ENCODE measurements around the gene ENPP3. TPM values are rescaled to one million over a fixed set of nuclear protein-coding genes. Genes with fewer than 3 reads are reported as not detected.

ENPP3 gene
- total RNA-seq, 1 donor from 2014 or later = 2.3 TPM

GRCh38 chr6:131762984-131763383 is 125.9 kb downstream of the ENPP3 start:
- H3K36me3 Mint-ChIP-seq (ENCODE audit: low read depth) = no peaks in the 10 kb centered on the region
- H3K9me3 Mint-ChIP-seq = no peaks in the 10 kb centered on the region
- no peak overlapping the region for H3K27ac Mint-ChIP-seq
- DNase-seq = no peak
- H3K4me1 Mint-ChIP-seq = no peaks in the 10 kb centered on the region
- intact Hi-C loops (cut with micrococcal nuclease) = no loop called here
- H3K4me3 Mint-ChIP-seq = no peak overlapping the region
- H3K27me3 Mint-ChIP-seq = peaks cover 11% of the 10 kb centered on the region

GRCh38 chr6:131763749-131764148 is 126.6 kb downstream of the ENPP3 start:
- Mint-ChIP-seq H3K4me3 (no peak overlapping the region), H3K27ac (no peak overlapping the region), H3K27me3 (peaks cover 8% of the 10 kb centered on the region), H3K4me1 (no peaks in the 10 kb centered on the region), H3K36me3 (ENCODE audit: low read depth) (no peaks in the 10 kb centered on the region), H3K9me3 (no peaks in the 10 kb centered on the region)
- intact Hi-C loops (cut with micrococcal nuclease) = no loop called here
- no peak for DNase-seq

DNA sequence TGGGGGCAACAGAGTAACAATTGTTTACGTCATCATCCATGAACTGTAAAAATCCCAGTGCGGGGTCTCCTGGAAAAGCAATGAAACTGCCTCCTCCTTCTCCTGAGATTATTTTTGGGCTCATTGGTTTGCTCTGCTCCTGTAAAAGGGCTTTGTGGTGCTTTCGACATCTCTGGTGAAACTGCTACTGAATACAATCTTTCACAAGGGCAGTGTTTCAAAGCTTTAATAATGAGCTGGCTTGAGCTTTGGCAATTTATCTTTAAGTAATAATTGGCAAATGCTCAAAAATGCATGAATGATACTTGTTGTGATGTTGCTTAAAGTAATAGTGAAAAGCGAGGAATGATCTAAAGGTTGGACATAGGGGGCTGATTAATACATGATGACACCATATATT is 127.2 kb downstream of the ENPP3 start:
- H3K27ac Mint-ChIP-seq = no peak overlapping the region
- no peaks in the 10 kb centered on the region for H3K36me3 Mint-ChIP-seq (ENCODE audit: low read depth)
- no peaks in the 10 kb centered on the region for H3K4me1 Mint-ChIP-seq
- DNase-seq = peak; percentile 7
- H3K9me3 Mint-ChIP-seq = no peaks in the 10 kb centered on the region
- H3K27me3 Mint-ChIP-seq = peaks cover 8% of the 10 kb centered on the region
- intact Hi-C loops (cut with micrococcal nuclease) = no loop called here
- H3K4me3 Mint-ChIP-seq = no peak overlapping the region

DNA sequence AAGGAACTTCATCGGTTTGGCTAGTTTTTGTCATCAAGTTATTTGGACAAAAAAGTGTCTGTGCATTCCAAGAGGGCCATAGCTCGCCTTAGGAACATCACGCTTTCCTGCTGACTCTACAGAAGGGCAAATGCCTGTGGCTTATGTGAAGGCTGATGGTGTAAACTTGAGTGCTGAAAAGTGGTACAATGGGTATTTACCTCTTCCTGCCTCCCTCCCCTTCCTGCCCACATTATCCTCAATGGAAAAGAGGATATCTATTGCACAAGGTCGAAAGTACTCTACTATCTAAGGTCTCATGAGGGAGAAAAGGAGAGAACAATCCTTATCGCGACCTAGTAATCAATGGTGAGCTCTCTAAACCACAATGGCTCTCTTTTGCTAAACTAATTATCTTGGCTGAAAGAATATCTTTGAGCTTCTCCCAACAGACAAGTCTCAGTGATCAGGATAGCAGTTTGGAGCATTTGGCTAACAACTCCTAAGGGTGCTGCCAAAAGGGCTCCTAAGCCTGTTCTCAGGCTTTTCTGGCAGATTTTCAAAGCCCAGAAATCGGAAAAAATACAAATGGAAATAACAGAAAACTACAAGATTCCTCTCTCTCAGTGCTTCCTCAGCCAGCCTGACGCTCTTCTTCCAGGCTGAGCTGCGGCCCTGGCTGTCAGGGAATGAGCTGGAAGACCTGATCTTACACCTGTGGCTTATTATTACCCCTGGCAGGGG is 128.1 kb downstream of the ENPP3 start:
- no peak overlapping the region for H3K27ac Mint-ChIP-seq
- H3K4me3 Mint-ChIP-seq = no peak overlapping the region
- intact Hi-C loops (cut with micrococcal nuclease) = no loop called here
- no peaks in the 10 kb centered on the region for H3K9me3 Mint-ChIP-seq
- no peaks in the 10 kb centered on the region for H3K4me1 Mint-ChIP-seq
- no peaks in the 10 kb centered on the region for H3K36me3 Mint-ChIP-seq (ENCODE audit: low read depth)
- peaks cover 5% of the 10 kb centered on the region for H3K27me3 Mint-ChIP-seq
- peak; percentile 40 for DNase-seq

DNA sequence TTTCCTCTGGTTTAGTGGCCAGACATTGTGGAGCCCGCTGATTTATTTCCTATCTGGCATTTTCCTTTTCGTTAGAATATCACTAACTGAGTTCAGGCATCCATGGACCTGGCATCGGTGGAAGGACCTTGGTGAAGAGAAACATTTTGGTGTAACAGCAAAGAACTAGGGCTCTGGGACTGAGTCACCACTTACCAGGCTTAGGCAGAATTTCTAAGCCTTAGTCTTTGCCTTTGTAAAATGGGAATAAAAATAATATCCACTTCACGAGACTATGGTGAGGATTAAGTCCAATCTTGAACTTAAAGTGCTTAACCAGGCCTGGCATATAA is 128.7 kb downstream of the ENPP3 start:
- no peaks in the 10 kb centered on the region for H3K4me1 Mint-ChIP-seq
- H3K36me3 Mint-ChIP-seq (ENCODE audit: low read depth) = no peaks in the 10 kb centered on the region
- no peak overlapping the region for H3K27ac Mint-ChIP-seq
- intact Hi-C loops (cut with micrococcal nuclease) = no loop called here
- H3K4me3 Mint-ChIP-seq = no peak overlapping the region
- no peak for DNase-seq
- no peaks in the 10 kb centered on the region for H3K9me3 Mint-ChIP-seq
- H3K27me3 Mint-ChIP-seq = peaks cover 5% of the 10 kb centered on the region

DNA sequence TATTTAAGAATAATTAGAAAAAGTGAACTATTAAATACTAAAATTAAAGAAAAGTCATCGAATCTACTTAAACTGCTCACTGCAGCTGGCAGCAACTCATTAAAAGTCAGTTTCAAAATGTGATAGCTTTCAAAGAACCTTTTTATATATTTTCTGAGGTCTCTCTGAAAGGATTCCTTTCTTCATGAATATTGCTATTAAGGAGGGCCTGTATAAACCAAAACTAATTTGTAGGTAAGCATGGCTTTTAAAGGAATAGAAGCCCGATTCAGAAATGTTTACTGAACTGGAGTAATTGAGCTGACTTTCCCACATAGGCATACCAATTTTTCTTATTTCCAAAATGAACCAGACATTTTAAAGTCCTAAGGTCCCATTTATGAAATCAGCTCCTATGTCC is 129.5 kb downstream of the ENPP3 start:
- H3K27ac Mint-ChIP-seq = no peak overlapping the region
- intact Hi-C loops (cut with micrococcal nuclease) = no loop called here

DNA sequence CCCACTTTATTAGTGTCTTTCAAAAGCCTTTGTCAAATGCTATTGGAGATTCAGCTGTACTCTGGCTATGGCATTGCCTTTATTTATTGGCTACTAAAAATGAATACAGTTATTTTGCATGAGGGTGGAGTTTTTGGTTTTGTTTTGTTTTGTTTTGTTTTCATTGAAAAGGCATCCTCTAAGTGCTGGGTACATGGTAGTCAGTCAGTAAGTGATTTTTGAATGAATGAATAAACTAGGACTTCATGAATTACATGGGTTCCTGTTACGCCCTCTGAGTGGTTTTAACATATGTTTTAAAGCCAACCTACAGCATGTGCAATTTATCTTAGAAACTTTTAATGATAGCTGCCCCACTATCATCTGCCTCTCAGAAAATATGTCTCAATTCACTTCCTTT is 131.9 kb downstream of the ENPP3 start:
- no peaks in the 10 kb centered on the region for H3K36me3 Mint-ChIP-seq (ENCODE audit: low read depth)
- no peak overlapping the region for H3K4me3 Mint-ChIP-seq
- no peaks in the 10 kb centered on the region for H3K9me3 Mint-ChIP-seq
- DNase-seq = no peak
- peaks cover 5% of the 10 kb centered on the region for H3K27me3 Mint-ChIP-seq
- no peaks in the 10 kb centered on the region for H3K4me1 Mint-ChIP-seq
- no peak overlapping the region for H3K27ac Mint-ChIP-seq
- intact Hi-C loops (cut with micrococcal nuclease) = no loop called here

More for the DNA sequence above, 129.5 kb downstream of the ENPP3 start:
- no peaks in the 10 kb centered on the region for H3K9me3 Mint-ChIP-seq
- no peak overlapping the region for H3K4me3 Mint-ChIP-seq
- H3K4me1 Mint-ChIP-seq = no peaks in the 10 kb centered on the region
- no peaks in the 10 kb centered on the region for H3K36me3 Mint-ChIP-seq (ENCODE audit: low read depth)
- peaks cover 8% of the 10 kb centered on the region for H3K27me3 Mint-ChIP-seq
- DNase-seq = peak; percentile 6

DNA sequence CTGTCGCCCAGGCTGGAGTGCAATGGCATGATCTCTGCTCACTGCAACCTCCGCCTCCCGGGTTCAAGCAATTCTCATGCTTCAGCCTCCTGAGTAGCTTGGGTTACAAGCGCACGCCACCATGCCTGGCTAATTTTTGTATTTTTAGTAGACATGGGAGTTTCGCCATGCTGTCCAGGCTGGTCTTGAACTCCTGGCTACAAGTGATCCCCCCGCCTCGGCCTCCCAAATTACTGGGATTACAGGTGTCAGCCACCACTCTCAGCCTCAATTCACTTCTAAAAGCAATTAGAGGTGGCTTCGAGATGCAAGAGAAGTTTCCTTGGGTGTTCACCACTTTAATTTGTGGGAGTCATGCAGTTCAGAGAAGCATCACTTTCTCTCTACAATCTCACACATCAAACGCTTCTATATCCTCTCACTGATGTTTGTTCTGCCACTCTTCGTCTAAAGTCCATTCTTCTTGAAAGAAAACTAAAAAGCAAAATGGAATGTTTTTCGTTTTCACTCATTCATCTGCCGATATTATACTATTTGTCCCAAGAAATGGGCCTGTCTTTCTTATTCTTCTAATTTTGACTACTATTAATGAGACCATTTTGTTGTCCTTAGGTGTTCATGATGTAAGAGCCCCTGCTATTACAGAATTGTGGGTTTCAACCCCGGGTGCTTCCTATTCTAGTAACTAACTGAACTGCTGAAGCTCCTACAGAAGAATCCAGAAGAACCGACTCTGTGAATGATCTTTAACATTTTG is 132.5 kb downstream of the ENPP3 start:
- H3K4me1 Mint-ChIP-seq = no peaks in the 10 kb centered on the region
- no peaks in the 10 kb centered on the region for H3K36me3 Mint-ChIP-seq (ENCODE audit: low read depth)
- H3K27ac Mint-ChIP-seq = no peak overlapping the region
- intact Hi-C loops (cut with micrococcal nuclease) = no loop called here
- no peak for DNase-seq
- no peak overlapping the region for H3K4me3 Mint-ChIP-seq
- H3K9me3 Mint-ChIP-seq = no peaks in the 10 kb centered on the region
- peaks cover 5% of the 10 kb centered on the region for H3K27me3 Mint-ChIP-seq

DNA sequence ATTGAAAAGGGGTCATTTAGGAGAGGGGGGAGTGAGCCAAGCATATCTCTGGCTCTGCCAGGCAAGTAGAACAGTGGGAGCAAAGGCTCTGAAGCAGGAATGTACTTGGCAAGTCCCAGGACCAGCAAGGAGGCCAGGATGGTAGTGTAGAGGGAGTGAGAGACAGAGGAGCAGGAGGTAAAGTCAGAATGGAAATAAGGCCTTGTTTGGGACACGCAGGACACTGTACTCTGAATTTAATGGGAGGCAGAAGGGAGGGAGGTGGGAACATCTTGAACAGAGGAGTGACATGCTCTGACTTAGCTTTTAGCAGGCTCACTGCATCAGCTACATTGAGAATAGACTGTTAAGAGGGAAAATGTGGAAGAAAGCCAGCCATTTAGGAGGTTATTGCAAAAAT is 133.7 kb downstream of the ENPP3 start:
- Mint-ChIP-seq H3K9me3 (no peaks in the 10 kb centered on the region), H3K27me3 (peaks cover 7% of the 10 kb centered on the region), H3K36me3 (ENCODE audit: low read depth) (no peaks in the 10 kb centered on the region), H3K4me3 (no peak overlapping the region), H3K27ac (no peak overlapping the region), H3K4me1 (no peaks in the 10 kb centered on the region)
- no peak for DNase-seq
- intact Hi-C loops (cut with micrococcal nuclease) = no loop called here

GRCh38 chr6:131773284-131773950 is 136.3 kb downstream of the ENPP3 start:
- intact Hi-C loops (cut with micrococcal nuclease) = no loop called here
- no peak overlapping the region for H3K4me3 Mint-ChIP-seq
- H3K27me3 Mint-ChIP-seq = peaks cover 7% of the 10 kb centered on the region
- H3K4me1 Mint-ChIP-seq = no peaks in the 10 kb centered on the region
- no peaks in the 10 kb centered on the region for H3K36me3 Mint-ChIP-seq (ENCODE audit: low read depth)
- no peaks in the 10 kb centered on the region for H3K9me3 Mint-ChIP-seq
- no peak overlapping the region for H3K27ac Mint-ChIP-seq
- DNase-seq = no peak

DNA sequence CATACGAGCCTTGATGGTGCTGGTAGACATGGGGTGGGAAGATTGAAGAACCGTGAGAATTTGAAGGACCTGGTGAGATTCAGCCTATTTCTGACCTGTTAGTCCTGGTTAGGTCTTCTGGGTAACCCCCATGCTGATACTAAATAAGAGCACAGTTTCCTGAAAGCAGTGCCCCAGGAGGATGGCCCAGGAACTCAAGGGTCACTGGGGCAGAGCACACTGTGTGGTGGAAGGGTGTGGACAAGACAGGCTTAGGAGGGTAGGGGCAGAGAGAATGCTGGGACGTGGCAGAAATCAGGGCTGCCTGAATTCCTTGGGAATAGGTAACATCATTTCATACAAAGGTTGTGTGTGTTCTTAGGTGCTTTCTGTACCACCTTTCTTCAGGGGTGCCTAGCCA is 138.8 kb downstream of the ENPP3 start:
- Mint-ChIP-seq H3K36me3 (ENCODE audit: low read depth) (no peaks in the 10 kb centered on the region), H3K9me3 (no peaks in the 10 kb centered on the region), H3K4me1 (no peaks in the 10 kb centered on the region), H3K27me3 (peaks cover 4% of the 10 kb centered on the region), H3K4me3 (no peak overlapping the region), H3K27ac (no peak overlapping the region)
- intact Hi-C loops (cut with micrococcal nuclease) = no loop called here
- DNase-seq = no peak

GRCh38 chr6:131776985-131777384 is 139.9 kb downstream of the ENPP3 start:
- H3K4me1 Mint-ChIP-seq = no peaks in the 10 kb centered on the region
- DNase-seq = no peak
- H3K27ac Mint-ChIP-seq = no peak overlapping the region
- H3K9me3 Mint-ChIP-seq = no peaks in the 10 kb centered on the region
- intact Hi-C loops (cut with micrococcal nuclease) = no loop called here
- H3K4me3 Mint-ChIP-seq = no peak overlapping the region
- peaks cover 2% of the 10 kb centered on the region for H3K27me3 Mint-ChIP-seq
- H3K36me3 Mint-ChIP-seq (ENCODE audit: low read depth) = no peaks in the 10 kb centered on the region

- no peaks in the 10 kb centered on the region for H3K36me3 Mint-ChIP-seq (ENCODE audit: low read depth)
- no peak overlapping the region for H3K27ac Mint-ChIP-seq
- H3K9me3 Mint-ChIP-seq = no peaks in the 10 kb centered on the region
- H3K27me3 Mint-ChIP-seq = peaks cover 2% of the 10 kb centered on the region
- intact Hi-C loops (cut with micrococcal nuclease) = no loop called here
- no peak overlapping the region for H3K4me3 Mint-ChIP-seq
- no peak for DNase-seq
- H3K4me1 Mint-ChIP-seq = no peaks in the 10 kb centered on the region
Measured at GRCh38 chr6:131778169-131778568, 141.1 kb downstream of the ENPP3 start.

GRCh38 chr6:131779304-131779703 is 142.2 kb downstream of the ENPP3 start:
- no peaks in the 10 kb centered on the region for H3K9me3 Mint-ChIP-seq
- DNase-seq = peak; percentile 18
- intact Hi-C loops (cut with micrococcal nuclease) = no loop called here
- no peaks in the 10 kb centered on the region for H3K4me1 Mint-ChIP-seq
- peaks cover 2% of the 10 kb centered on the region for H3K27me3 Mint-ChIP-seq
- no peak overlapping the region for H3K4me3 Mint-ChIP-seq
- no peaks in the 10 kb centered on the region for H3K36me3 Mint-ChIP-seq (ENCODE audit: low read depth)
- no peak overlapping the region for H3K27ac Mint-ChIP-seq
